PC-9 (cell line): Measurements from ENCODE around the gene OPN1SW.

Source experiments
- CTCF ChIP-seq: fragments of 200-600 bp; sonication (generic); conservative IDR thresholded peaks from 2 replicates; pipeline ENCODE4 v1.6.1; 2017; ENCODE audit warnings: mixed run types, antibody characterized with exemption, mild to moderate bottlenecking, moderate library complexity
- EZH2 ChIP-seq: fragments of 200-600 bp; sonication (generic); IDR thresholded peaks from 2 replicates; pipeline ENCODE4 v1.8.0; 2017; ENCODE audit warnings: antibody characterized with exemption, low read depth

GRCh38 chr7:128728598-128728997, 47.0 kb downstream of the OPN1SW start:
- TF ChIP-seq CTCF (no peak), EZH2 (no peak)
